ENCODE data around the gene TRPC3.
A peak's percentile ranks its signal among the peaks of the same experiment; 100 is the strongest.

Gene TRPC3

DNA sequence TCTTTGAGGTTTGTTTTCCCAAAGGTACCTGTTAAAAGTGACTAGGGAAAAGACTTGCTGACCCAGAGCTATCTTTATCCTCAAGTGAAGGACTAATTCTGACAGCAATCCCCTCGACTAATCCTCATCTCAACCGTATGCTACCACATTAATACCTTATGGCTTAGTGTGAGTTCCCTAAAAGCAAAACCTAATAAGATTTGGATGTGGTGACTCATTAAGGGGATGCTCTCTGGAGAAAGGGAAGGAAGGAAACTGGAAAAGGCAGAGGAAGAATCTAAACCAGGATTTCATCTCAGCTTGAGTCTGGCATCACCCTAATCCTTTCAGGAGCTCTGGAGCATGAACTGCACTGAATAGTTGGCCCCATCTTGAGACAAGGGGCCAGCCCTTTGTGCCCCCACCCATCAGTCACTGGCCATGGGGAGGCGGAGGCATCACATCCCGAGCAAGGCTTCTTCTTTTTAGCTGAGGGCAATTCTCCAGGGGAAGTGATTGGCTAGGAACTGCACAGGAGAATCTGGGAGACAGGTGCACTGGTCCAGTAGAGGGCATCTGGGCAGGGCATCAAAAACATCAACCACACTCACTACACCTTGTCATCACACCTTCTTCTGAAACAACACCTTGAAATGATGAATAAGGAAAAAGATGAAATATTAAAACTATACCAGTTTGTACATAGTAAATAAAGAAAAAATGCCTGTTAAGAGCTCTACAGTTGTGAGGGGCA lies 74.7 kb downstream of the TRPC3 start:
- no peak for DNase-seq (ENCODE audit: low read depth)
- no peak overlapping the region for H3K4me3 ChIP-seq (ENCODE audit: low read depth, low read length)
- TF ChIP-seq, protein P1, sequence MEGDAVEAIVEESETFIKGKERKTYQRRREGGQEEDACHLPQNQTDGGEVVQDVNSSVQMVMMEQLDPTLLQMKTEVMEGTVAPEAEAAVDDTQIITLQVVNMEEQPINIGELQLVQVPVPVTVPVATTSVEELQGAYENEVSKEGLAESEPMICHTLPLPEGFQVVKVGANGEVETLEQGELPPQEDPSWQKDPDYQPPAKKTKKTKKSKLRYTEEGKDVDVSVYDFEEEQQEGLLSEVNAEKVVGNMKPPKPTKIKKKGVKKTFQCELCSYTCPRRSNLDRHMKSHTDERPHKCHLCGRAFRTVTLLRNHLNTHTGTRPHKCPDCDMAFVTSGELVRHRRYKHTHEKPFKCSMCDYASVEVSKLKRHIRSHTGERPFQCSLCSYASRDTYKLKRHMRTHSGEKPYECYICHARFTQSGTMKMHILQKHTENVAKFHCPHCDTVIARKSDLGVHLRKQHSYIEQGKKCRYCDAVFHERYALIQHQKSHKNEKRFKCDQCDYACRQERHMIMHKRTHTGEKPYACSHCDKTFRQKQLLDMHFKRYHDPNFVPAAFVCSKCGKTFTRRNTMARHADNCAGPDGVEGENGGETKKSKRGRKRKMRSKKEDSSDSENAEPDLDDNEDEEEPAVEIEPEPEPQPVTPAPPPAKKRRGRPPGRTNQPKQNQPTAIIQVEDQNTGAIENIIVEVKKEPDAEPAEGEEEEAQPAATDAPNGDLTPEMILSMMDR (conservative IDR thresholded peaks at IDR 0.05; ENCODE audit: low read depth, low read length) = no peak

DNA sequence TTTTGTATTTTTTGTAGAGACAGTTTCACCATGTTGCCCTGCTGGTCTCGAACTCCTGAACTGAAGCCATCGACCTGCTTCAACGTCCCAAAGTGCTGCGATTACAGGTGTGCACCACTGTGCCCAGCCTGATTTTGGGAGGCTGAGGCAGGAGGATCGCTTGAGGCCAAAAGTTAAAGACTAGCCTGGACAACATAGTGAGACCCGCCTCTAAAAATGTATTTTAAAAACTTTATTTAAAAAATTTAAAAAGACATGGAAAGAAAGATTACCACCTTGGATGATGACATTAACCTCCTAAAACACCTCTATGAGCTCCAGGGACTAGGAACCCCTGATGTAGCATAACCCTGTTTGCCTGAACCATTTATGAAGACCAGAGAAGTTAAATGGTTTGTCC lies 75.8 kb downstream of the TRPC3 start:
- TF ChIP-seq, protein P1 (conservative IDR thresholded peaks at IDR 0.05; ENCODE audit: low read depth, low read length) = no peak
- no peak overlapping the region for H3K4me3 ChIP-seq (ENCODE audit: low read depth, low read length)

GRCh38 chr4:121875652-121876051 lies 76.2 kb downstream of the TRPC3 start:
- no peak for DNase-seq (ENCODE audit: low read depth)
- TF ChIP-seq, protein P1 (conservative IDR thresholded peaks at IDR 0.05; ENCODE audit: low read depth, low read length) = no peak
- H3K4me3 ChIP-seq (ENCODE audit: low read depth, low read length) = no peak overlapping the region

More for the DNA sequence above, 75.8 kb downstream of the TRPC3 start:
- no peak for DNase-seq (ENCODE audit: low read depth)

GRCh38 chr4:121873604-121874003 lies 78.3 kb downstream of the TRPC3 start:
- DNase-seq (ENCODE audit: low read depth) = no peak
- TF ChIP-seq, protein P1 (conservative IDR thresholded peaks at IDR 0.05; ENCODE audit: low read depth, low read length) = no peak

DNA sequence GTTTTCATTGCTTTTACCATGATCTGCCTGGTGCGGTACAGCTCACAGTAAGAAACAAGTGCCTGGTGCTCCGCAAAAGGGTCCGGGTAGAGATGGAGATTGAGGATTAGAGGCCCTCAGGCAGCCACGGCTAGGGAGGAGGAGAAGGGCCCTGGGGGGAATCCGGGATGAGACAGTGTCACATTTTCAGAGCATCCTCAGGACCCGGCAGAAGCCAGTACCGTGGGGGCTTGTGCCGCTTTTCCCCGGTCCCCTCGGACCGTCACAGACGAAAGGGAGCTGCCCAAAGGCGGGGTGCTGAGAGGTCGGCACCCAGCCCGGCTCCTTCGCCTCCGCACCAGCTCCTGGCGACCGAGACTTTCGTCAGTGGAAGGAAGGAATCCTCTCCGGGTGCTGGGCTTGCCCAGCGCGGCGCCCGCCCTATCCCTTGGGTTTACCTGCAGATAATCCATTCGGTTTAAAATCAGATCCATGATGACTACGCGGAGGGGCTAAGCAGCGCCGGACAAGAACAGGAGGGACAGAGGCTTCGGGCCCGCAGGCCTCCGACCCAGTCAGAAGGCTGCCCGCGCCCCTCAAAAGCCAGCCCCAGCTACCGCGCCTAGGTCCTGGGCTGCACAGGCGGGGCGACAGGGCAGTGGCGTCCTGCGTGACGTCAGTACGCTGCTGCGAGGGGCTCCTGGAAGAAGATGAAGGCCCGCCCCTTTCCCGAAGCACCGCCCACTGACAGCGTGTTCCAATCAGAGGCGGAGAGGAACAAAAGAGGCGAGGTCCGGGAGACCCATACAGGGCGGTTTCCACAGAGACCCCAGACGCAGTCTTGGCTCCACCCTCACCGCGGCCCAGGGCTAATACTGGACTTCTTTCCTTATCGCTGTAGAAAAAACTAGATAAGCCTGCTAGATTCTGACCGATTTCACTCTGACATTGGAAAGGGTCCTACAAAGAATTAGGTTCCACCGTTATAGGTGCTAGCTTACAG lies 81.7 kb downstream of the TRPC3 start, which contains the start of gene BBS7:
TSS of gene BBS7 (minus strand) at position 634 of the 982 bp plus-strand sequence. CDS start at position 473, 161 bp downstream.
- peak within 1 kb of the TSS; percentile 87 for H3K4me3 ChIP-seq (ENCODE audit: low read depth, low read length)
- DNase-seq (ENCODE audit: low read depth) = peak; percentile 97
- TF ChIP-seq, protein P1 (conservative IDR thresholded peaks at IDR 0.05; ENCODE audit: low read depth, low read length) = no peak

More at GRCh38 chr4:121873604-121874003, 78.3 kb downstream of the TRPC3 start:
- H3K4me3 ChIP-seq (ENCODE audit: low read depth, low read length) = no peak overlapping the region

- TF ChIP-seq, protein P1 (conservative IDR thresholded peaks at IDR 0.05; ENCODE audit: low read depth, low read length) = no peak
- peak; percentile 34 for DNase-seq (ENCODE audit: low read depth)
- no peak overlapping the region for H3K4me3 ChIP-seq (ENCODE audit: low read depth, low read length)
These were observed 88.1 kb downstream of the TRPC3 start for GRCh38 chr4:121863799-121864198.
